IPS-18a (cell line): ENCODE measurements around the gene DPP6.

Experiments used
- H3K27ac ChIP-seq: one replicate; pipeline ENCODE4 v1.5.1; 2013; ENCODE audit warnings: low read length
- H3K27me3 ChIP-seq: one replicate; pipeline ENCODE4 v1.6.1; 2013; ENCODE audit warnings: mild to moderate bottlenecking, low read length; ENCODE audit not compliant: control insufficient read depth, insufficient read depth
- H3K36me3 ChIP-seq: one replicate; pipeline ENCODE4 v1.6.1; 2013; ENCODE audit warnings: low read depth, low read length; ENCODE audit not compliant: control insufficient read depth
- H3K4me1 ChIP-seq: one replicate; pipeline ENCODE4 v1.6.1; 2013; ENCODE audit warnings: low read depth, low read length; ENCODE audit not compliant: control insufficient read depth
- H3K4me3 ChIP-seq: one replicate; pipeline ENCODE4 v1.5.1; 2013; ENCODE audit warnings: low read length
- H3K9ac ChIP-seq: one replicate; pipeline ENCODE4 v1.6.1; 2013; ENCODE audit warnings: mild to moderate bottlenecking, low read length, moderate library complexity
- H3K9me3 ChIP-seq: one replicate; pipeline ENCODE4 v1.6.1; 2013; ENCODE audit warnings: low read depth, low read length; ENCODE audit not compliant: control insufficient read depth

DPP6 gene

GRCh38 chr7:154729056-154729455 is 676.9 kb downstream of the DPP6 start:
- H3K27ac ChIP-seq = no peak overlapping the region
- H3K4me1 ChIP-seq = no peaks in the 10 kb centered on the region
- no peak overlapping the region for H3K9ac ChIP-seq
- no peak overlapping the region for H3K4me3 ChIP-seq
- H3K9me3 ChIP-seq = peaks cover 21% of the 10 kb centered on the region
- H3K36me3 ChIP-seq = no peaks in the 10 kb centered on the region
- H3K27me3 ChIP-seq = no peaks in the 10 kb centered on the region

- no peaks in the 10 kb centered on the region for H3K27me3 ChIP-seq
- no peak overlapping the region for H3K4me3 ChIP-seq
- H3K36me3 ChIP-seq = no peaks in the 10 kb centered on the region
- no peak overlapping the region for H3K27ac ChIP-seq
- no peaks in the 10 kb centered on the region for H3K9me3 ChIP-seq
- no peak overlapping the region for H3K9ac ChIP-seq
- H3K4me1 ChIP-seq = peaks cover 3% of the 10 kb centered on the region
These were observed 683.6 kb downstream of the DPP6 start for GRCh38 chr7:154735766-154736165.

DNA sequence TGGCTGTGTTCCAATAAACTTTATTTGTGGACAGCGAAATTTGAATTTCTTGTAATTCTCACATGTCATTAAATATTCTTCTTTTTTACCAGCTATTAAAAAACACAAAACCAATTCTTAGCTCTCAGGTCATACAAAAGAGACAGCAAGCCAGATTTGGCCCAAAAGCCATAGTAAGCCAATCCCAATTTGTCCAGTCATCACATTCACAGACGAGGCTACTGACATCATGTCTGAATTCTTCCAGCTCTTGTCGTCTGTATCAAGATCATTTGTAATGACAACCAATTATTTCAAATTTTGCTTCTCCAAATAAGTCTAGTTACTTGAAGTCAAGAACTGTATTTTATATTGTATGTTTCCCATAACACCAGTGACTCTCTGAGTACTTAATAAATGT is 684.2 kb downstream of the DPP6 start:
- Histone ChIP-seq H3K9me3 (no peaks in the 10 kb centered on the region), H3K27me3 (no peaks in the 10 kb centered on the region), H3K9ac (no peak overlapping the region), H3K27ac (no peak overlapping the region), H3K4me3 (no peak overlapping the region), H3K36me3 (no peaks in the 10 kb centered on the region), H3K4me1 (peaks cover 3% of the 10 kb centered on the region)

GRCh38 chr7:154738216-154738615 is 686.0 kb downstream of the DPP6 start:
- no peak overlapping the region for H3K27ac ChIP-seq
- no peaks in the 10 kb centered on the region for H3K27me3 ChIP-seq
- H3K4me3 ChIP-seq = no peak overlapping the region

GRCh38 chr7:154741131-154741530 is 688.9 kb downstream of the DPP6 start:
- Histone ChIP-seq H3K9ac (no peak overlapping the region), H3K36me3 (no peaks in the 10 kb centered on the region), H3K4me3 (no peak overlapping the region), H3K9me3 (no peaks in the 10 kb centered on the region), H3K27me3 (no peaks in the 10 kb centered on the region), H3K27ac (no peak overlapping the region), H3K4me1 (peaks cover 15% of the 10 kb centered on the region)

More at GRCh38 chr7:154738216-154738615, 686.0 kb downstream of the DPP6 start:
- H3K36me3 ChIP-seq = no peaks in the 10 kb centered on the region
- H3K9ac ChIP-seq = no peak overlapping the region
- H3K4me1 ChIP-seq = peaks cover 8% of the 10 kb centered on the region
- no peaks in the 10 kb centered on the region for H3K9me3 ChIP-seq

GRCh38 chr7:154743206-154743605 is 691.0 kb downstream of the DPP6 start:
- Histone ChIP-seq H3K9me3 (no peaks in the 10 kb centered on the region), H3K27me3 (no peaks in the 10 kb centered on the region), H3K4me3 (no peak overlapping the region), H3K4me1 (peaks cover 15% of the 10 kb centered on the region), H3K9ac (no peak overlapping the region), H3K36me3 (no peaks in the 10 kb centered on the region), H3K27ac (no peak overlapping the region)

GRCh38 chr7:154744256-154744860 is 692.2 kb downstream of the DPP6 start:
- Histone ChIP-seq H3K9ac (no peak overlapping the region), H3K27me3 (no peaks in the 10 kb centered on the region), H3K36me3 (no peaks in the 10 kb centered on the region), H3K4me1 (peaks cover 15% of the 10 kb centered on the region), H3K27ac (no peak overlapping the region), H3K9me3 (no peaks in the 10 kb centered on the region), H3K4me3 (no peak overlapping the region)

- H3K4me3 ChIP-seq = no peak overlapping the region
- no peaks in the 10 kb centered on the region for H3K9me3 ChIP-seq
- H3K27me3 ChIP-seq = no peaks in the 10 kb centered on the region
- no peak overlapping the region for H3K27ac ChIP-seq
- peaks cover 15% of the 10 kb centered on the region for H3K4me1 ChIP-seq
- H3K36me3 ChIP-seq = no peaks in the 10 kb centered on the region
- H3K9ac ChIP-seq = no peak overlapping the region
These were observed 692.7 kb downstream of the DPP6 start for GRCh38 chr7:154744861-154745258.

DNA sequence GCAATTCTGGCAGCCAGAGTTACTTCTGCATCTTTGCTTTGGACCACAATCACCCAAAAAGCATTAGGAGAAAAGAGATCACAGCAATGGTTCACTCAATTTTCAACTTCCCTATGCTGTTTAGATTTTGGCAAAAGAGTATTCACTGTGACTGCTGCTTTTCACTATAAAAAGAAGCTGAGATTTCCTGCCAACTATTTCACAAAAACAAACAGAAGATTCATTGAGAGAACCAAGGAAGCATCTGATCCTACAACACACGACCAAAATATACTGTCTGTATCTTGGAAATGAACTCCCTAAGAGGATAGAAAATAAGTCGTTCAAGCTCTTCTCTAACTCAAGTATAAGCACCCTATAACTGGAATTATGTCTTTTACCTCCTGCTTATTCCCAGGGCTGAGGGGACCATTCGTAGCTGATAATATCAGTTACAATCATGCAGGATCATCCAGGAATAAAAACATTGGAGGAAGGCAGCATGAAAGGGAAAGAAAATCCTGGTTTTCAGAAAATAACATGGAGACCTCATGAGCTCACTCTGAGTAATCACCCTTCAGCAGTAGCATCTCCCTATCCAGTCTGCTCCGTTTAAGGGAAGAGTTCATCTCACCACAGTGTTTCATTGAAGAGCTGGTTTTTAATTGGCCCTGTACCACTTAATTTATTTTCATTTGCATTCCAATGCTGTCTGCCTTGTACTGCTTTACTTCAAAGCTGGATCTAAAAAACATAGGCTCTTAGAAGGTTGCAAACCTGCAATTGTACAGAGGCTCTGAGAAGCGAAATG is 694.6 kb downstream of the DPP6 start:
- Histone ChIP-seq H3K9me3 (no peaks in the 10 kb centered on the region), H3K27ac (no peak overlapping the region), H3K27me3 (no peaks in the 10 kb centered on the region), H3K36me3 (no peaks in the 10 kb centered on the region), H3K4me1 (peaks cover 15% of the 10 kb centered on the region), H3K4me3 (no peak overlapping the region), H3K9ac (no peak overlapping the region)

DNA sequence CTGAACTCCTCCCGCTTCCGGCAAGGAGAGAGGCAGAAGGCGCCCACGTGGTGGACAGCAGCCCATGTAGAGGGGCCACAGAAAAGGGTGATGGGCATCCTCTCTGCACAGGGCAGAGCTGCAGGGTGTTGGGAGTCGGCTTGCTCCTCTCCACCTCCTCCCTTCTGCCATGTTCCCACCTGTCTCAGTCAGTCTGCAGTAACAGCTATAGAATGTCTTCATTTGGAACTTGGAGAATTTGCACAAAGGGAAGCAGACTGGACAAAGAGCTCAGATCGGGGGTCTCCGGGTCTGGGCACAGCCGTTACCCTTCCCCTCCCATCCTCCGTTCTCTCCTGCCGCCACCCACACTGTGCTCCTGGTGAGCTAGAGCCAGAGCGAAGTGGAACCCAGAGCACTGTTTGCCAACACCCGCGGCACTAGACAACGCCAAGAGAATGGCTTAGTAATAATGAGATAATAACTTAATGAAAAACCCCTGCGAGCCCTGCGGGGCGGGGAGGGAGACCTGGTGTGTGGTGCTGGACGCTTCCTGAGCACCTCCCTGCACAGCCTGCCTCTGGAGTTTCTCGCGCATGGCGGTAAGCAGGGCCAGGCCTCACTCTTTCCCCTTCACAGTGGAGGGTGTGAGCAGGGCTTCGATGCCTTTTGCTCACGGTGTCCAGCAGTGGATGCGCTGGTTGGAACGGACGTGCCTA is 696.0 kb downstream of the DPP6 start:
- Histone ChIP-seq H3K36me3 (no peaks in the 10 kb centered on the region), H3K4me1 (peaks cover 10% of the 10 kb centered on the region), H3K4me3 (no peak overlapping the region), H3K27me3 (no peaks in the 10 kb centered on the region), H3K9me3 (no peaks in the 10 kb centered on the region), H3K9ac (no peak overlapping the region), H3K27ac (no peak overlapping the region)

DNA sequence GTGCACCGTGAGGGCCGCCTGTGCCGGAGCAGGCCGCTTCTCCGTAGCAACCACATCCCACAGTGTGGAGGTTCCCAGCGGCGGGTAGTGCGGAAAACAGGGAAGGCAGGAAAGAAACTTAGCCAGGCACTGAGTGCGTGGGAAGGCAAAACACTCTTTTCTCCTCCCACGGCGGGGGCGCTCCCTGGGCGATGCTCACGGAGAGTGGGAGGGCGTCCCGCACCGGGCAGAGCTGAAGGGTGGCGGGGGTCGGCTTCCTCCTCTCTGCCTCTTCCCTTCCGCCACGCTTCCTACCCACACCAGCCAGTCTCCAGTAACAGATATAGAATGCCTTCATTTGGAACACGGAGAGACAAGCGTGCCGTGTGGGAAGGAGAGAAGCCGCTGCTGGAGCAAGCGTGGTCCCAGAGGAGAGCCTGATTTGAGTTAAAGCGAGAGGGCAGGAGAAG is 698.2 kb downstream of the DPP6 start:
- no peaks in the 10 kb centered on the region for H3K27me3 ChIP-seq
- no peak overlapping the region for H3K27ac ChIP-seq
- no peak overlapping the region for H3K9ac ChIP-seq
- H3K4me1 ChIP-seq = no peaks in the 10 kb centered on the region
- H3K4me3 ChIP-seq = no peak overlapping the region
- H3K36me3 ChIP-seq = no peaks in the 10 kb centered on the region
- H3K9me3 ChIP-seq = no peaks in the 10 kb centered on the region
